ENCODE results near the gene PIGW. TPM values are rescaled to one million over a fixed set of nuclear protein-coding genes. Genes with fewer than 3 reads are reported as not detected.

Gene PIGW
- total and polyA plus RNA-seq, 2 experiments from 2014 or later = 5.5 to 15.8 TPM

DNA sequence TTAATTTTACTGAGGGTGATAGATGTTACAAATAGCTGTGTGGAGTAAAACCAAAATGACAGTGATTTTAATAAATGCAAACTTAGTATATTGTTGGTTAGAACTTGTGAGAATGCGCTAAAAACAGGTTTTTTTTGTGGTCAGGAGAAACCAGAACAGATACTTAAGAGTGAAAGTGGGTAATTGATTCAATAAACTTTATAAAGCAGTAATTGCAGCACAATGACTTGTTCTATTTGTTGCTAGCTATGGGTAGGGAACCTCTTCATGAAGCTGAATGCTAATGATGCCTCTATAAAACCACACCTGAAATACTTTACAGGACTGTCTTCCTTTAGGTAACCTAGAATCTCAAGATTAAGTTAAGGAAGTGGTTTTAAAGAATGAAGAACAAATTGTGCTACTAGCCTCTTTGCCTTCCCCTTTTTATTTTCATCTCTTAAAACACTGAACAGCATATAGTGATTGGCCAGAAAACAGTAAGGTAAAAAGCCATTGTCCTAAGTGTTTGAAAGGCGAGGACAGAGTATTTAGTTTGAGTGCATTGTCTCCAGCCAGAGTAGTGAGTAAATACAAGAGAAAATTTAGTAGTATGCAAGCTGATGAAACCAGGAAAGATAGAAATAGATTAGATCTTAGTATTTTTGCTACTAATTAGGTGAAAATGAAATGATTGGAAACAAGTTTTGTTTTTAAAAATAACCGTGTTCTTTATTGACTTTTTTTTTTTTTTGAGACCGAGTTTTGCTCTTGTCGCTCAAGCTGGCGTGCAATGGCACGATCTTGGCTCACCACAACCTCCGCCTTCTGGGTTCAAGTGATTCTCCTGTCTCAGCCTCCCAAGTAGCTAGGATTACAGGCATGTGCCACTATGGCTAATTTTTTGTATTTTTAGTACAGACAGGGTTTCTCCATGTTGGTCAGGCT, 16.0 kb downstream of the PIGW start:
- H3K36me3 Mint-ChIP-seq (ENCODE audit: low read depth) = peaks cover 8% of the 10 kb centered on the region
- H3K4me1 ChIP-seq (ENCODE audit: insufficient read depth) = peaks cover 19% of the 10 kb centered on the region
- H3K79me2 ChIP-seq (replicated peaks; ENCODE audit: insufficient read depth) = peaks cover 98% of the 10 kb centered on the region
- no peak overlapping the region for H3K27ac ChIP-seq (ENCODE audit: low read depth)
- H3K36me3 ChIP-seq (ENCODE audit: insufficient read depth) = no peaks in the 10 kb centered on the region
- no peak overlapping the region for H3K4me2 ChIP-seq
- 0 out of 2 replicates have a peak overlapping the region, but pooled peaks have one; percentile 29 for H3K27ac Mint-ChIP-seq
- TF ChIP-seq, protein P1, sequence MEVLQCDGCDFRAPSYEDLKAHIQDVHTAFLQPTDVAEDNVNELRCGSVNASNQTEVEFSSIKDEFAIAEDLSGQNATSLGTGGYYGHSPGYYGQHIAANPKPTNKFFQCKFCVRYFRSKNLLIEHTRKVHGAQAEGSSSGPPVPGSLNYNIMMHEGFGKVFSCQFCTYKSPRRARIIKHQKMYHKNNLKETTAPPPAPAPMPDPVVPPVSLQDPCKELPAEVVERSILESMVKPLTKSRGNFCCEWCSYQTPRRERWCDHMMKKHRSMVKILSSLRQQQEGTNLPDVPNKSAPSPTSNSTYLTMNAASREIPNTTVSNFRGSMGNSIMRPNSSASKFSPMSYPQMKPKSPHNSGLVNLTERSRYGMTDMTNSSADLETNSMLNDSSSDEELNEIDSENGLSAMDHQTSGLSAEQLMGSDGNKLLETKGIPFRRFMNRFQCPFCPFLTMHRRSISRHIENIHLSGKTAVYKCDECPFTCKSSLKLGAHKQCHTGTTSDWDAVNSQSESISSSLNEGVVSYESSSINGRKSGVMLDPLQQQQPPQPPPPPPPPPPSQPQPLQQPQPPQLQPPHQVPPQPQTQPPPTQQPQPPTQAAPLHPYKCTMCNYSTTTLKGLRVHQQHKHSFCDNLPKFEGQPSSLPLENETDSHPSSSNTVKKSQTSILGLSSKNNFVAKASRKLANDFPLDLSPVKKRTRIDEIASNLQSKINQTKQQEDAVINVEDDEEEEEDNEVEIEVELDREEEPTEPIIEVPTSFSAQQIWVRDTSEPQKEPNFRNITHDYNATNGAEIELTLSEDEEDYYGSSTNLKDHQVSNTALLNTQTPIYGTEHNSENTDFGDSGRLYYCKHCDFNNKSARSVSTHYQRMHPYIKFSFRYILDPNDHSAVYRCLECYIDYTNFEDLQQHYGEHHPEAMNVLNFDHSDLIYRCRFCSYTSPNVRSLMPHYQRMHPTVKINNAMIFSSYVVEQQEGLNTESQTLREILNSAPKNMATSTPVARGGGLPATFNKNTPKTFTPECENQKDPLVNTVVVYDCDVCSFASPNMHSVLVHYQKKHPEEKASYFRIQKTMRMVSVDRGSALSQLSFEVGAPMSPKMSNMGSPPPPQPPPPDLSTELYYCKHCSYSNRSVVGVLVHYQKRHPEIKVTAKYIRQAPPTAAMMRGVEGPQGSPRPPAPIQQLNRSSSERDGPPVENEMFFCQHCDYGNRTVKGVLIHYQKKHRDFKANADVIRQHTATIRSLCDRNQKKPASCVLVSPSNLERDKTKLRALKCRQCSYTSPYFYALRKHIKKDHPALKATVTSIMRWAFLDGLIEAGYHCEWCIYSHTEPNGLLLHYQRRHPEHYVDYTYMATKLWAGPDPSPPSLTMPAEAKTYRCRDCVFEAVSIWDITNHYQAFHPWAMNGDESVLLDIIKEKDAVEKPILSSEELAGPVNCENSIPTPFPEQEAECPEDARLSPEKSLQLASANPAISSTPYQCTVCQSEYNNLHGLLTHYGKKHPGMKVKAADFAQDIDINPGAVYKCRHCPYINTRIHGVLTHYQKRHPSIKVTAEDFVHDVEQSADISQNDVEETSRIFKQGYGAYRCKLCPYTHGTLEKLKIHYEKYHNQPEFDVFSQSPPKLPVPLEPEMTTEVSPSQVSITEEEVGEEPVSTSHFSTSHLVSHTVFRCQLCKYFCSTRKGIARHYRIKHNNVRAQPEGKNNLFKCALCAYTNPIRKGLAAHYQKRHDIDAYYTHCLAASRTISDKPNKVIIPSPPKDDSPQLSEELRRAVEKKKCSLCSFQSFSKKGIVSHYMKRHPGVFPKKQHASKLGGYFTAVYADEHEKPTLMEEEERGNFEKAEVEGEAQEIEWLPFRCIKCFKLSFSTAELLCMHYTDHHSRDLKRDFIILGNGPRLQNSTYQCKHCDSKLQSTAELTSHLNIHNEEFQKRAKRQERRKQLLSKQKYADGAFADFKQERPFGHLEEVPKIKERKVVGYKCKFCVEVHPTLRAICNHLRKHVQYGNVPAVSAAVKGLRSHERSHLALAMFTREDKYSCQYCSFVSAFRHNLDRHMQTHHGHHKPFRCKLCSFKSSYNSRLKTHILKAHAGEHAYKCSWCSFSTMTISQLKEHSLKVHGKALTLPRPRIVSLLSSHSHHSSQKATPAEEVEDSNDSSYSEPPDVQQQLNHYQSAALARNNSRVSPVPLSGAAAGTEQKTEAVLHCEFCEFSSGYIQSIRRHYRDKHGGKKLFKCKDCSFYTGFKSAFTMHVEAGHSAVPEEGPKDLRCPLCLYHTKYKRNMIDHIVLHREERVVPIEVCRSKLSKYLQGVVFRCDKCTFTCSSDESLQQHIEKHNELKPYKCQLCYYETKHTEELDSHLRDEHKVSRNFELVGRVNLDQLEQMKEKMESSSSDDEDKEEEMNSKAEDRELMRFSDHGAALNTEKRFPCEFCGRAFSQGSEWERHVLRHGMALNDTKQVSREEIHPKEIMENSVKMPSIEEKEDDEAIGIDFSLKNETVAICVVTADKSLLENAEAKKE (CRISPR knock-in tag; IDR thresholded peaks at IDR 0.05) = no peak
- no peak for TF ChIP-seq POLR2AphosphoS5 (IDR thresholded peaks at IDR 0.05; ENCODE audit: low read depth)
- TF ChIP-seq, protein P2, sequence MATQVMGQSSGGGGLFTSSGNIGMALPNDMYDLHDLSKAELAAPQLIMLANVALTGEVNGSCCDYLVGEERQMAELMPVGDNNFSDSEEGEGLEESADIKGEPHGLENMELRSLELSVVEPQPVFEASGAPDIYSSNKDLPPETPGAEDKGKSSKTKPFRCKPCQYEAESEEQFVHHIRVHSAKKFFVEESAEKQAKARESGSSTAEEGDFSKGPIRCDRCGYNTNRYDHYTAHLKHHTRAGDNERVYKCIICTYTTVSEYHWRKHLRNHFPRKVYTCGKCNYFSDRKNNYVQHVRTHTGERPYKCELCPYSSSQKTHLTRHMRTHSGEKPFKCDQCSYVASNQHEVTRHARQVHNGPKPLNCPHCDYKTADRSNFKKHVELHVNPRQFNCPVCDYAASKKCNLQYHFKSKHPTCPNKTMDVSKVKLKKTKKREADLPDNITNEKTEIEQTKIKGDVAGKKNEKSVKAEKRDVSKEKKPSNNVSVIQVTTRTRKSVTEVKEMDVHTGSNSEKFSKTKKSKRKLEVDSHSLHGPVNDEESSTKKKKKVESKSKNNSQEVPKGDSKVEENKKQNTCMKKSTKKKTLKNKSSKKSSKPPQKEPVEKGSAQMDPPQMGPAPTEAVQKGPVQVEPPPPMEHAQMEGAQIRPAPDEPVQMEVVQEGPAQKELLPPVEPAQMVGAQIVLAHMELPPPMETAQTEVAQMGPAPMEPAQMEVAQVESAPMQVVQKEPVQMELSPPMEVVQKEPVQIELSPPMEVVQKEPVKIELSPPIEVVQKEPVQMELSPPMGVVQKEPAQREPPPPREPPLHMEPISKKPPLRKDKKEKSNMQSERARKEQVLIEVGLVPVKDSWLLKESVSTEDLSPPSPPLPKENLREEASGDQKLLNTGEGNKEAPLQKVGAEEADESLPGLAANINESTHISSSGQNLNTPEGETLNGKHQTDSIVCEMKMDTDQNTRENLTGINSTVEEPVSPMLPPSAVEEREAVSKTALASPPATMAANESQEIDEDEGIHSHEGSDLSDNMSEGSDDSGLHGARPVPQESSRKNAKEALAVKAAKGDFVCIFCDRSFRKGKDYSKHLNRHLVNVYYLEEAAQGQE (IDR thresholded peaks at IDR 0.05; ENCODE audit: unreplicated experiment) = no peak
- TF ChIP-seq, protein P3, sequence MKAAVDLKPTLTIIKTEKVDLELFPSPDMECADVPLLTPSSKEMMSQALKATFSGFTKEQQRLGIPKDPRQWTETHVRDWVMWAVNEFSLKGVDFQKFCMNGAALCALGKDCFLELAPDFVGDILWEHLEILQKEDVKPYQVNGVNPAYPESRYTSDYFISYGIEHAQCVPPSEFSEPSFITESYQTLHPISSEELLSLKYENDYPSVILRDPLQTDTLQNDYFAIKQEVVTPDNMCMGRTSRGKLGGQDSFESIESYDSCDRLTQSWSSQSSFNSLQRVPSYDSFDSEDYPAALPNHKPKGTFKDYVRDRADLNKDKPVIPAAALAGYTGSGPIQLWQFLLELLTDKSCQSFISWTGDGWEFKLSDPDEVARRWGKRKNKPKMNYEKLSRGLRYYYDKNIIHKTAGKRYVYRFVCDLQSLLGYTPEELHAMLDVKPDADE (IDR thresholded peaks at IDR 0.05) = no peak
- no peak for TF ChIP-seq CREB1 (CRISPR knock-in tag; IDR thresholded peaks at IDR 0.05; ENCODE audit: low read depth)
- TF ChIP-seq EZH2phosphoT487 (IDR thresholded peaks at IDR 0.05; ENCODE audit: unreplicated experiment) = no peak
- no peak for TF ChIP-seq ZNF114 (CRISPR knock-in tag; IDR thresholded peaks at IDR 0.05)
- no peak for TF ChIP-seq STAT1 (IDR thresholded peaks at IDR 0.05; ENCODE audit: unreplicated experiment)
- TF ChIP-seq, protein P4, sequence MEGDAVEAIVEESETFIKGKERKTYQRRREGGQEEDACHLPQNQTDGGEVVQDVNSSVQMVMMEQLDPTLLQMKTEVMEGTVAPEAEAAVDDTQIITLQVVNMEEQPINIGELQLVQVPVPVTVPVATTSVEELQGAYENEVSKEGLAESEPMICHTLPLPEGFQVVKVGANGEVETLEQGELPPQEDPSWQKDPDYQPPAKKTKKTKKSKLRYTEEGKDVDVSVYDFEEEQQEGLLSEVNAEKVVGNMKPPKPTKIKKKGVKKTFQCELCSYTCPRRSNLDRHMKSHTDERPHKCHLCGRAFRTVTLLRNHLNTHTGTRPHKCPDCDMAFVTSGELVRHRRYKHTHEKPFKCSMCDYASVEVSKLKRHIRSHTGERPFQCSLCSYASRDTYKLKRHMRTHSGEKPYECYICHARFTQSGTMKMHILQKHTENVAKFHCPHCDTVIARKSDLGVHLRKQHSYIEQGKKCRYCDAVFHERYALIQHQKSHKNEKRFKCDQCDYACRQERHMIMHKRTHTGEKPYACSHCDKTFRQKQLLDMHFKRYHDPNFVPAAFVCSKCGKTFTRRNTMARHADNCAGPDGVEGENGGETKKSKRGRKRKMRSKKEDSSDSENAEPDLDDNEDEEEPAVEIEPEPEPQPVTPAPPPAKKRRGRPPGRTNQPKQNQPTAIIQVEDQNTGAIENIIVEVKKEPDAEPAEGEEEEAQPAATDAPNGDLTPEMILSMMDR (conservative IDR thresholded peaks at IDR 0.05; ENCODE audit: low read depth in 2 of 2) = no peak
- no peak for TF ChIP-seq EZH2 (IDR thresholded peaks at IDR 0.05; ENCODE audit: low read depth, unreplicated experiment)
- TF ChIP-seq JUNB (IDR thresholded peaks at IDR 0.05; ENCODE audit: unreplicated experiment) = no peak
- no peak for TF ChIP-seq NANOG (IDR thresholded peaks at IDR 0.05; ENCODE audit: borderline replicate concordance)
- TF ChIP-seq ZNF331 (CRISPR knock-in tag; IDR thresholded peaks at IDR 0.05; ENCODE audit: low read depth) = no peak
- peaks cover 4% of the 10 kb centered on the region for H3K27me3 Mint-ChIP-seq (ENCODE audit: insufficient read depth, low read depth, poor library complexity)
- H3K27me3 ChIP-seq (ENCODE audit: insufficient read depth) = no peaks in the 10 kb centered on the region
- H4K20me1 ChIP-seq (replicated peaks; ENCODE audit: insufficient read depth) = peaks cover 21% of the 10 kb centered on the region
- no peak overlapping the region for H3K4me3 Mint-ChIP-seq
- H3K4me3 ChIP-seq = no peak overlapping the region
- H3K4me1 Mint-ChIP-seq = peaks cover 14% of the 10 kb centered on the region; the same call in 2 of the 3 replicates
- DNase-seq (ENCODE audit: low spot score) (no peak), ATAC-seq (no peak)
- no peaks in the 10 kb centered on the region for H3K9me3 Mint-ChIP-seq
- H3K9me2 ChIP-seq (ENCODE audit: insufficient read depth) = no peaks in the 10 kb centered on the region
- H3F3A ChIP-seq (replicated peaks; ENCODE audit: low read depth) = peaks cover 5% of the 10 kb centered on the region; the same call in 1 of the 2 replicates
- H2AFZ ChIP-seq = no peak overlapping the region
